Head of caudate nucleus (tissue), 42 donors: ENCODE results near the gene PCLO.

Source experiments
- DNase-seq, 42 donors: peaks; one replicate each; pipeline versions ENCODE4 v3.0.0 to v3.0.0-alpha.2; 2020 to 2021; ENCODE audit warnings: mixed read lengths in 7 of 42
- intact Hi-C: fragments of 100-400 bp; cut with DNase I; formaldehyde crosslinking; loops from one replicate; pipeline ENCODE4 v1.15.0; 2022

The PCLO gene

GRCh38 chr7:82803411-82803810 lies 359.3 kb downstream of the PCLO start:
- no peak for DNase-seq
- intact Hi-C loops = no loop called here

- DNase-seq = no peak
- intact Hi-C loops = no loop called here
Measured at GRCh38 chr7:82789883-82790609, 372.6 kb downstream of the PCLO start.

- intact Hi-C loops = no loop called here
- no peak for DNase-seq
Measured at GRCh38 chr7:82778021-82778420, 384.7 kb downstream of the PCLO start.

- DNase-seq = no peak
- intact Hi-C loops = no loop called here
Measured at GRCh38 chr7:82762880-82763279, 399.8 kb downstream of the PCLO start.

- no peak for DNase-seq
- intact Hi-C loops = no loop called here
Measured at GRCh38 chr7:82760831-82761230, 401.9 kb downstream of the PCLO start.

- DNase-seq = no peak
- intact Hi-C loops = no loop called here
Measured at GRCh38 chr7:82760074-82760473, 402.6 kb downstream of the PCLO start.

GRCh38 chr7:82755705-82756551 lies 406.8 kb downstream of the PCLO start:
- DNase-seq = no peak
- intact Hi-C loops = no loop called here

- intact Hi-C loops = no loop called here
- DNase-seq = no peak
Measured at GRCh38 chr7:82750007-82750406, 412.7 kb downstream of the PCLO start.

- intact Hi-C loops = no loop called here
- no peak for DNase-seq
Measured at GRCh38 chr7:82745820-82746219, 416.9 kb downstream of the PCLO start.

GRCh38 chr7:82745117-82745516 lies 417.6 kb downstream of the PCLO start:
- intact Hi-C loops = no loop called here
- DNase-seq = no peak

GRCh38 chr7:82742163-82742562 lies 420.5 kb downstream of the PCLO start:
- DNase-seq = no peak
- intact Hi-C loops = no loop called here

- no peak for DNase-seq
- intact Hi-C loops = no loop called here
Measured at GRCh38 chr7:82741493-82741892, 421.2 kb downstream of the PCLO start.

GRCh38 chr7:82740246-82740848 lies 422.3 kb downstream of the PCLO start:
- intact Hi-C loops = no loop called here
- DNase-seq = peak in 38 of 42 donors; percentile 6 to 73 (median 48)

- DNase-seq = no peak
- intact Hi-C loops = loop anchor here (10.0 kb wide), 1 partner anchor 1252 kb away; no protein-coding TSS in a partner anchor
Measured at GRCh38 chr7:82736633-82737032, 426.1 kb downstream of the PCLO start.

GRCh38 chr7:82732677-82733076 lies 430.0 kb downstream of the PCLO start:
- intact Hi-C loops = loop anchor here (10.0 kb wide), 1 partner anchor 1248 kb away; no protein-coding TSS in a partner anchor

GRCh38 chr7:82729172-82730030 lies 433.3 kb downstream of the PCLO start:
- peak in 8 of 42 donors; percentile 3 to 48 (median 10) for DNase-seq
- intact Hi-C loops = loop anchor here (10.0 kb wide), 1 partner anchor 1245 kb away; no protein-coding TSS in a partner anchor

More at GRCh38 chr7:82732677-82733076, 430.0 kb downstream of the PCLO start:
- DNase-seq = no peak

- DNase-seq = no peak
- intact Hi-C loops = no loop called here
Measured at GRCh38 chr7:82726038-82726800, 436.5 kb downstream of the PCLO start.

- no peak for DNase-seq
- intact Hi-C loops = no loop called here
Measured at GRCh38 chr7:82723411-82723810, 439.3 kb downstream of the PCLO start.
